Activated CD4-positive, alpha-beta T cell treated with anti-CD3 and anti-CD28 coated beads for 24 hours (primary cell): Measurements from ENCODE around the gene SYTL4.
"Not testable (repeated sequence)": the region's sequence is repeated elsewhere in the genome, so short reads cannot be mapped to it uniquely, and the experiment has no call there.

ENCODE experiments used
- DNase-seq, 2 donors: peaks; one replicate each; pipeline ENCODE4 v3.0.0-alpha.2; 2020; ENCODE audit warnings: low read depth in 2 of 2

Gene SYTL4

DNA sequence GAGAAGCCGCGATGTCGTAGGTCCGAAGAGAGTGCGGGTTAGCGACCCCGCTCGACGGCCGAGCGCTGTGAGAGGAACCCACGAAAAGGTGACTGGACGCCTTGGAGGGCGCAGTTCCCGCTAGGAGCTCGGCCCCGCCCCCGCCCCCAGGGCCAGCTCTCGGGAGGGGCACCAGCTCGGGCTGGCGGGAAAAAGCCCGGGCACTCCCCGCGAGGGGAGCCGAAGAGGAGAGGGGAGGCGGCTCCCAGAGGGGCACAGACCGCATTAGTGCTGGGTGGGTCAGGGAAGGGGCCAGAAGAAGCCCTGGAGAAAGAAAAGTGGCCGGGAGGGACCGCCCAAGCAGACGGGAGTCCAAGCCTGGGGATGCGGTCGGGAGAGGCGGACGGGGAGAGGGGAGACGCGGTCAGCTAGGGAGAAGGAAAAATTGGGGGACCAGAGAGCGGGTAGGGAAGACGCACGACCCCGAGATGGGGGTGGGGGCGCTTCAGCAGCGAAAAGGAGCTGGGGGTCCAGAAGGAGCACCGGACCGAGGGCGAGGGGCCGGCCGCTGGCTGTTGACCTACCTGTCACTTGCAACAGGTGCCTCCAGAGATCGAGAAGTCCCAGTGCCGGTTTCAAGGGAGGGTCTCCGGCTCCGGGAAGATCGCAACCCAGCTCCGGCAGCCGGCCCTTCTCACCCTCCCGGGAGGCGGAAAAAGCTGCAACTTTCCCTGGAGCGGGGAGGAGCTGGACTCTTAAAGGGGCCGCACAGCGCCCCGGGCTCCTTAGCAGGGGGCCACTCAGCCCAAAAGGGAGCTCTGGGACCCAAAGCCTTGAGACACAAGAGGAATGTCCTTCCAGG lies at the start of gene SYTL4:
SYTL4 (minus strand) TSS at position 681 of the 841 bp plus-strand sequence. CDS start 30,084 bp downstream, outside the sequence.
- no peak for DNase-seq

DNA sequence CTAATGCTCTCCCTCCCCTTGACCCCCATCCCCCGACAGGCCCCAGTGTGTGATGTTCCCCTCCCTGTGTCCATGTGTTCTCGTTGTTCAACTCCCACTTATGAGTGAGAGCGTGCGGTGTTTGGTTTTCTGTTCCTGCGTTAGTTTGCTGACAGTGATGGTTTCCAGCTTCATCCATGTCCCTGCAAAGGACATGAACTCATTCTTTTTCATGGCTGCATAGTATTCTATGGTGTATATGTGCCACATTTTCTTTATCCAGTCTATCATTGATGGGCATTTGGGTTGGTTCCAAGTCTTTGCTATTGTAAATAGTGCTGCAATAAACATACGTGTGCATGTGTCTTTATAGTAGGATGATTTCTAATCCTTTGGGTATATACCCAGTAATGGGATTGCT lies 37.5 kb upstream of the SYTL4 start:
- DNase-seq = not testable (repeated sequence)

DNA sequence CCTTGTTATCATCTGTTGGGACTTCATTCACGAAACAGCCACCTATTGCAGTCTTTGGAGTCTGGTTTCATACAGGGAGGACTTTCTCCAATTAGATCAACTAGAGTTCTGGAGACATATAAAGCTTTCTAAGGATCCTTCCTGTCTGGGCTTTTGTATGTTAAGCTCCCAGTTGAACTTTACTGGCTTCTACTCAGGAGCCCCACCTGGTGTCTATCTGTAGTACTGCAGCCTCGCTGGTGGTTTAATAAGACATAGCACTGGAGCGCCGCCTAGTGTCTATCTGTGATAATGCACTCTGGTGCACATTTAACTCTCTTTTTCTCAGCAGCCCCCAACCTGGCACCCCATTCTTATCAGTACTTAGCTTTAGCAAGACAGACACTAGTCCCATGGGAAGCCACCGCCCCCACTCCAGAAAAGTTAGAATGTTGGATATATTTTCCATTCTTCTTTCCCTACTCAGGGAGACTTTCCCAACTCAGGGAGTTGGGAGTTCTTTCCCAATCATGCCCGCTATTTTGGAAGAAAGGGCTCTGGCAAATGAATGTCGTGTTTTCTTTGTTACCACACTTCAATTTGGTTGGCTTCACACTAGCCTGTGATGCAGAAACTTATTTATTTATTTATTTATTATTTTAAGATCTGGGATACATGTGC lies 36.9 kb upstream of the SYTL4 start:
- DNase-seq = peak; percentile 80 to 91

DNA sequence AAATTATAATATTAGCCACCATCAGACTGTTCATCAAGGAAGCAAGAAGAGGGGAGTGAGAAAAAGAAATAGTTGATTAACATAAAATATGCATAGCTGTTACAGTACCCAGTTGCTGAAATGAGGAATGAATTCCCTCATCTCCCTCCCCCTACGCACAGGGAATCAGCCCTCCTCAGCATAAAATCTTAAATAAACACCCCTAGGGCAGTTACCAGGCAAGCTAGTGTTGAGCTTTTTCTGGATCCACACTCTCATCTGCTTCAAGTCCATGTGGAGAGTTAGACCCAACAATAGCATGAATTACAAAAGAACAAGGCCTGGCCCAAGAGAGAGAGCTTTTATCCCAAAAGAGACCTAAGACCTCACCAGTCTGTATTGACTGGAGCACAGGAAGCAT lies 19.0 kb upstream of the SYTL4 start:
- no peak for DNase-seq

DNA sequence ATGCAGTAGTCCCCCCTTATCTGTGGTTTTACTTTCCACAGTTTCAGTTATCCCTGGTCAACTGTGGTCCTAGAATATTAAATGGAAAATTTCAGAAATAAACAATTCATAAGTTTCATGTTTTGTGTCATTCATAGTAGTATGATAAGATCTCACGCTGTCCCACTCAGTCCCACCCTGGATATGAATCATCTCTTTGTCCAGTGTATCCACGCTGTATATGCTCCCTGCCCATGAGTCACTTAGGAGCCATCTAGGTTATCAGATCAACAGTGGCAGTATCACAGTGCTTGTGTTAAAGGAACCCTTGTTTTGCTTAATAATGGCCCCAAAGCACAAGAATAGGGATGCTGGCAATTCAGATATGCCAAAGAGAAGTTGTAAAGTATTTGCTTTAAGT lies 16.2 kb upstream of the SYTL4 start:
- no peak for DNase-seq

DNA sequence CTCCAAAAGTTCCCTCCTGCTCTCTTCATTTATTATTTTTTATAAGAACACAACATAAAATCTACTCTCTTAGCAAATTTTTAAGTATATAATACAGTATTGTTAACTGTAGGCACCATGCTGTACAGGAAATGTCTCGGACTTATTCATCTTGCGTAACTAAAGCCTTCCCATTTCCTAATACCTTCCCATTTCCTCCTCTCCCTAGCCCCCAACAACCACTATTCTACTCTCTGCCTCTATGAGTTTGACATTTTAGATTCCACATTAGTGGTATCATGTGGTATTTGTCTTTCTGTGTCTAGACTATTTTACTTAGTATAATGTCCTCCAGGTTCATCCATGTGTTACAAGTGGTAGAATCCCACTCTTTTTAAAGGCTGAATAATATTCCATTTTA lies 15.8 kb upstream of the SYTL4 start:
- DNase-seq = no peak

DNA sequence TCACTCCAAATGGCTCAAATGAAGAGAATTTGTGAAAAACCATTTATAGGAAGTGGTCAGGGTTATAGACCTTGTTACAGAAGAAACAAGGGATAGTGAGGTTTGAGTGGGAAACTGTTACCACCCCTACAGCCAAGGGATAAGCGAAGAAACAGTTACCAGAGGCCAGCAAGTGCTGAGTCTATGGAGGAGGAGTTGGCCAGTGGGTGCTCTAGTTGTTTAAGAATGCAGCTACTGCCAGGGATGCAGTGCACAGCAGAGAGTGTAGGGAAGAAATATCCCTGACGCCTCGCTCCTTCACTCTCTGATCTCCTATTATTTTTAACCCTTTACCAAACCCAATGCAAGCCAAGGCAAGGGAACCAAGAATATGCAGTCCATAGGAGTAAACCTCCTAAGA lies 15.2 kb upstream of the SYTL4 start:
- DNase-seq = no peak

DNA sequence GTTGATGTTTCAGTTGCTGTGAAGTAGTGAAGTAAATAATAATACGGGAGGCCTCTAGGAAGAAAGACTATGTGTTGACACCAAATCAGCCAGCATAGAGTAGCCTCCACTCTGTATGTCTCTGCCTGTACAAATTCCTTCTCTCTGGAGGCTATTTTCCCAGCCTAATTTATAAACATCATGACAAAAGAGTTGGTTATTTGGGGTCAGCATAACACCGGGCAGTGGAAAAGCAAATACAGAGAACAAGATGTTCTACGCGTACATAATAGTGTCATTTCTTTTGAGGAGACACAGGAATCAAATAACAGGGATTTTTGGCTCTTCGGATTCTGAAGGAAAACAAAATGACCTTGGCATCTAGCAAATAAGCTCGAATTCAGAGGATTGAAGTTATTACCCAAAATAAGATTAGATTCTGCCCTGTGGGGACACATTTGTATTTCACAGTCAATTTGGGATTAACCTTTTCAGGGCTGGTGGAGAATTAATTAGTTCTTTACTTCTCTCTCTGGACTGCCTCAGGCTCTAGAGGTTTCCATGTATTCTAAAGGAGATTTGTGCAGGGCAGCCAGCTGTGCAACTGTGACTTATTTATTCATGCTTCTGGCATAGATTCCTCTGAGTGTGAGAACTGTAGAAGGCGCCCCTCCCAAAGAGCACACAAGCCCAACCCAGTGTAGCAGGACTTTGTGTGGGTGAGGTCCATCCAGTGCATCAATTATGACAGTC lies 14.1 kb upstream of the SYTL4 start:
- no peak for DNase-seq

DNA sequence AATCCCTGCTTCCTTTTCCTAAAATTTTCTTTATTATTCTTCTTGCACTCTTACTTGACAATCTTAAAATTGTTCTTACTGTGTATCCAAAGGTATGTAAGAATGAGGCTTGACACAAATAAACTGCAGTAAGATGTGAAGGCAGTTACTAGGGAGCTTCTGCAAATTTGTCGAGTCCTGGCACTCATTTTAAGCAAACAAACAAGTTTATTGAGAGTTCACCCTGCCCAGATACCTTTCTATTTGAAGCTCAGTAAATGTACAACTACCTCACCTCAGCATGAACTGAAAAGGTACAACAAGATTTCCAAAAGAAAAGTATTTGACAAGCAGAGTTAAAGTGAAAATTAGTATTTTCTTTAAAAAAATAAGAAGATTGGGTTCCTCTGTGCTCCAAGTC lies 13.3 kb upstream of the SYTL4 start:
- no peak for DNase-seq

DNA sequence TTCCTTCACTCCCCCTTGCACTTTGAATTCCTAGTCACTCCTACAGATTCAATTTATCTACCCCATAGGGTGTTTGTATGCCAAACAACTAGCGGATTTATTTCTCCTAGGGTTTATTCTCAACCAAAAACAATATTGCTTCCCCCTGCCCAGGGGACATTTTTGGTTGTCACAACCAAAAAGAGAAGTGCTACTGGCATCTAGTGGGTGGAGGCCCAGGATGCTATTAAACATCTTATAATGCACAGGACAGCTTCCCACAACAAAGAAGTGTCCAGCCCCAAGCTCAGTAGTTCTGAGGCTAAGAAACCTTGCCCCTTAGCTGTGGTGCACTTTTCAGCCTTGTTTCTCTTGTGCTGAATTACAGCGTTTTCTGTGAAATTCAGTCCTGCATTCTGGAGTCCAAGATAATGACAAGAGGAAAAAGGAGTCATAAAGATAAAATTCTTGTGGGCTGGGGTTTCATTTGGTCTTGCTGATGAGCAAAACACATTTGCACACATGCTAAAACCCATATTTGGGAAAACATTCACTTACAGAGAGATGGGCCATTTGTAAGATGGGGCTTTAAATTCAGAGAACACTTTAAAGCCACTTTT lies 11.2 kb upstream of the SYTL4 start:
- no peak for DNase-seq

DNA sequence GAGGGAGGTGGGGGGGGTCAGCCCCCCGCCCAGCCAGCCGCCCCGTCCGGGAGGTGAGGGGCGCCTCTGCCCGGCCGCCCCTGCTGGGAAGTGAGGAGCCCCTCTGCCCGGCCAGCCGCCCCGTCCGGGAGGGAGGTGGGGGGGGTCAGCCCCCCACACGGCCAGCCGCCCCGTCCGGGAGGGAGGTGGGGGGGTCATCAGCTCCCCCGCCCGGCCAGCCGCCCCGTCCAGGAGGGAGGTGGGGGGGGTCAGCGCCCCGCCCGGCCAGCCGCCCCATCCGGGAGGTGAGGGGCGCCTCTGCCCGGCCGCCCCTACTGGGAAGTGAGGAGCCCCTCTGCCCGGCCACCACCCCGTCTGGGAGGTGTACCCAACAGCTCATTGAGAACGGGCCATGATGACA lies 7.9 kb downstream of the SYTL4 start:
- not testable (repeated sequence) for DNase-seq

DNA sequence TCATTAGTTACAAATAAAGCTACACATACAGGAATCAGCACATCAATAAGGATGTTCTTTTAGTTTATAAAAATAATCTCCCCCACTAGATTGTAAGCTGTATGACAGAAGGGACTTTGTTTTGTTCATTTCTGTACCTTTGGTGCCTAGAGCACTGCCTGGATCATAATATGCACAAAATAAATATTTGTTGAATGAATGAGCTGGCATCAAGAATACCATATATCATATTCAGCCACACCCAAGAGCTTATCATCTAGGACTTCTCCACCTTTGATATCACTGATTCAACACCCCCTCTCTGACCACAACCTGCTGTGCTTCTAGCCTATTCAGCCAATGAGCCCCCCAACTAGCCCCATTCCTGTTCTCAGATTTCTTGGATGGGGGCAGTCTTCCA lies 10.6 kb downstream of the SYTL4 start:
- no peak for DNase-seq

DNA sequence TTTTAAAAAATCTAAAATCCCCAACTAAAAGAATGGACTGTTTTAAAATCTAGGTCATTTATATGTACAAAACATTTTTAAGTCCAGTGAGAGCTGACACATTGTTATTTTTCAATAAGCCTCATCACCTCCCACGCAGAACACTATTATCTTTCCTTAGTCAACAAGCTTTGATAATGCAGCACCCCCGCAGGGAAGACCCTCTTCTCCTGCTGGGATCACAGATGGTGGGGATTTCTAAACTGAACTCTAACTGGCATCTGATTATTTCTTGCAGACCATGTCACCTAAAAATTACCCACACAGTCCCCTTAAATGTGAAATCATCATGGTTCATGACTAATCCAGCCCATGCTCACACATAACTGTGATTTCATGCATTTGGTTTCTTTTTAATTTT lies 11.6 kb downstream of the SYTL4 start:
- no peak for DNase-seq

DNA sequence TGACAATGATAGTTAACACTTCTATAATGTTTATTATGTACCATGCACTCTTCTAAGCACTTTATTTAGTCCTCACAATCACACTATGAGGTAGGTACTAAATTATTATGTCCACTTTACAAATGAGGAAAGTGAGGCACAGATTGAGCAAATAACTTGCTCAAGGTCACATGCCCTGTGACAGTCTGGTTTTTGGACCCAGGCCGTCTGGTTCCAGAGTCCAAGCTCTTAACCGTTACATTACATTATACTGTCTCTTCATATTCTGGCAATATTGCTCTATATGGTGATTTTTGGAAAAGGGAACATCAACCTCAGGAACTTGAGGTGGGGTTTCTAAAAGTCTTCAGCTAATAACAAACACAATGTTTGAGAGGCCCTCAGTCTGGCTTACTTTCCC lies 12.8 kb downstream of the SYTL4 start:
- DNase-seq = no peak

DNA sequence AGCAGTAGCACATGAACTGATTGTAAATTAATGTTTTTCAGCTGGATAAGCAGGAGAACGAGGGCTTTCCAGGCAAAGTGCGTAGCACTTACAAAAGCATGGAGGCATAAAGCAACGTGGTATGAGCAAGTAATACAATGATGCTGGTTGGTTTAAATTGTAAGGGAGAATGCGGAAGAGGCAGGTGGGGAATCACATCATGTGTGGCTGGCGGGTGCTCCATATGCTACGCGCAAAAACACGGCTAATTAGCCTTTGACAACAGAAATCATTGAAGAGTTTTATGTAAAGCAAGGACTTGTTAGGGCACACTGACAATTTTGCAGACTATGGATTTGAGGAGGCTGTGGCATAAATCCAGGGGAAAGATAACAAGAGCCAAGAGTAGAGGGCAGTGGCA lies 14.6 kb downstream of the SYTL4 start:
- no peak for DNase-seq

DNA sequence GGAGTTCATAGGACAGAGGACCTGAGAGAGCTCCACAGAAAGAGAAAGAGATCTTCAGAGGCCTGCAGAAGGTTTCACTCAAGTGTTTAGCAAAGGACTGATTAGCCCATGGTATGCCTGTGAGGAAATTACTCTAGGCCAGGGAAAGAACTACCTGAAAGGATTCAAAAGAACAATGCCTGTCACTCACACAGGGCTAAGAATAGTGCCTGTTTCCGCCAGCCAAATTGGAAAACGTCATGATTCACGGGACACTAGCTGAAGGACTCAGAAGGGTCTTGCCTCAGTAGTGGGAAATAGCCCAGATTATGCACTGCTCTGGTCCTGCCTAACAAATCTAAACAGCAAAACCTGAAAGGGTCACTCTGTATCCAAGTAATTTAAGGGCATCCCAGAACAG lies 21.1 kb downstream of the SYTL4 start:
- no peak for DNase-seq

DNA sequence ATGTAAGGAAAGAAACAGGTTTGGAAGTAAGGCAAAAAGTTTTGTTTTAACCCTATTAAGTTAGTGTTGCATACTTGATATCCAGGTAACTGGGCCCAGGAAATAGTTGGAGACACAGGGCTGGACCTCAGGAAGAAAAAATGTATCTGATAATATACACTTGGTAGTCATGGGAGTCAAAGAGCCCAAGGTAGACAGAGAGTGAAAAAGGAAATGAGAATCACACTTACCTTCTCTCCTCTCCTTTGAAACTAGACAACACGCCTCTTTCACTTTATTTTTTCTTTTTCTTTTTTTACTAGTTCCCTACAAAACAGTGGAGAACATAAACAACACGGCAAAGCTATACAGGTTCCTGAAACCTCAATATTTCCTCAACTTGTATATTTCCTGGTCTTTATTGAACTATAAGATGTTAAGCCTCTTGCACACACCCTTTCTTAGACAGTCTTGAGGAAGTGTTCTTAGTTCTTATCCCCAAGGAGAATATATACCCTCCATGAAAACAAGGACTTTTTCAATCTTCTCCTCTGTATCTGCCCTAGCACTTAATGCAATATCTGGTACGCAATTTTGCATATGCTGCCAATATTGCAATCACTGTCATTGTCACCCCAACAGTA lies 27.2 kb downstream of the SYTL4 start:
- no peak for DNase-seq

DNA sequence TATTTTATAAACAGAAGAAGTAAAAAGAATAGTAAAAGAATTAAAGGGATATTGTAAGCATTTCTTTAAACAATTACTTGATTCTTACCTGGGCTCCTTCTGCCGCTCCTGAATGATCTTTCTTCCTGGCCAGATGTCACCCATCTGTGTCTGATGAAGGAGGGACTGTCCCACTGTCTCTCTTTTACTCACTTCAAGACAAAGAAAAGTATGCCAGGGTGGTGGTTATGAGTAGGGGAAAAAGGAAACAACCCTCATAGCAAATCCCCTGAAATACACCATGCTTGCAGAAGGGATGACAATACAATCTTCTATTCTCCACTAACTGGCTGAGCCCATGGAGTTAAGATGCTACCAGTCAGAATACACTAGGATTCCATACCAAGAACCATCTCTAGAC lies 31.1 kb downstream of the SYTL4 start:
- no peak for DNase-seq

DNA sequence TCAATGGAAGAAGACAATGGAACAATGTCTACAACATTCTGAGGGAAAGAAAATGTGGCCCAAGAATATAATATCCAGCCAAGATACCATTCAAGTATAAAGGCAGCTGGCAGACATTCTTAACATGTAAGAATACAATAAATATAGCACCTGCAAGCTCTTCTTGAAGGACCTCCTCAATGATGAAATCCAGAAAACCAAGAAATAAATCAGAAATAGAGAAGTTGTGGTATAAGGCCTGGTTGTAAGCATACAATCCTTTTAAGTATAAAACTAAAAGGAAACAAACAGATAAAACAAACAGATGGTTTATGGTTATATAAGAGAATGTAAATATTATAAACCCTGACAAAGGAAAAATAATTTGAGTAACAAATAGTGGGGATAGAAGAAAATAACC lies 33.4 kb downstream of the SYTL4 start:
- DNase-seq = no peak

DNA sequence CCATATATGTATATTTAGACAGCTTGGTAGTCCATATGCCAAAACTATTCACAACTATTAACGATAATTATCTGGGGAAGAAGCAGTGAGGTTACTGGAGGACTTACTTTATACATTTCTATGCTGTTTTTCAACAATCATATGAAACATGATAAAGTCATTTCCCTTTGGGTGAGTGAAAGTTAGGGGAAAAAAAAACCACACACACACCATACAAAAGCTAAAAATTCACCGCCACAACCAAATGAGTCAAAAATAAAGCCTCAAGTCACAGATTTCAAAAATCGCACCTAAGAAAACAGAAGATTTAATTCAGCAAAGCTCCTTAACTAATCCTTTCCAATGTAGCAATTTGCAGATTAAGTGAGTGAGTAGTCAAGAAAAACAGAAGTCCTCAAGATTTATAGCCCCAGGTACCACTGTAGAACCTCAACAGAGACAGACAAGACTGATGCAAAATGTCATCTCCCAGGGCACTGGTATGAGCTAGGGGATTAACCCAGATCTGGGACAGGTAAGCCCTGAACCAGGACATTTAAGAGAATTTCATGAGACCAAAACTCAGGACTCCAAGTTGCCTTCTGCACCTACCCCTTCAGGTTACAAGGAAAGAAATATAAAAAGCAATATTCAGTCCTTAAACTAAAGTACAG lies 35.1 kb downstream of the SYTL4 start:
- no peak for DNase-seq

DNA sequence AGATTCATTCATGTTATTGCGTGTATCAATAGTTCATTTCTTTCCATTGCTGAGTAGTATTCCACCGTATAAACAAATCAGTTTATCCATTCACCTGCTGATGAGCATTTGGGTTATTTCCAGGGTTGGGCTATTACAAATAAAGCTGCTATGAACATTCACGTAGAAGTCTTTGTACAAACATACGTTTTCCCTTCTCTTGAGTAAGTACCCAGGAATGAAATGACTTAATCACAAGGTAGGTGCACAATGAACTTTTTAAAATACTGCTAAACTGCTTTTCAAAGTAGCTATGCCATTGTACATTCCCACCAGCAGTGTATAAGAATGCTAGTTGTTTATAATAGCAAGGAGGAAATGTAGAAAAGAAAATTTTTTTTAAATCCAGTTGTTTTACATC lies 35.9 kb downstream of the SYTL4 start:
- no peak for DNase-seq
